Panc1 (cell line): Measurements from ENCODE around the gene TTLL5.

Experiments used
- TF ChIP-seq, protein P1 (sequence below): fragments of 450-650 bp; IDR thresholded peaks from 2 replicates; pipeline ENCODE4 v1.5.1; 2017; ENCODE audit warnings: mild to moderate bottlenecking
- TF ChIP-seq, protein P2 (sequence below), 2 experiments: IDR thresholded peaks; 2 replicates each; pipeline ENCODE4 v1.6.1; 2011 to 2012; ENCODE audit warnings: low read depth in 2 of 2, control low read depth in 1 of 2, low read length in 1 of 2, mild to moderate bottlenecking in 1 of 2, moderate library complexity in 1 of 2; ENCODE audit not compliant: insufficient read depth in 1 of 2

DNA sequence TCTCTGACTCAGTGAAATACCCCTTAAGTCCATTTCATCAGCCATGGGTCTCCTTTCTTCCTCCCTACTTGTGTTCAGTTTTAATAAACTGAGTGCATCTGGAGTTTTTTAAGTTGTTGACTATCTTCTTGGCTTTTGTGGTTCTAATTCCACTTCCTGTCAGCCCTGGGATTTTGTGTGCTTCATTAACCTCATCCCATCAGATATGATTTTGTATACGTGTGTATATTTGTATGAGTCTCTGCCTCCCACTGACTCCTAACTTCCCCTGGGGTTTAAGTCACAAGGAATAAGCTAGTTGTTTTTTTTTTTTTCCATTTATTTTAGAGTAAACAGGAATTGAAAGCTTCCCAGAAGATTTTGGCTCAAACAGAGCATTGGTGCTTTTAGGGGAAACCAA, 62.7 kb downstream of the TTLL5 start:
- TF ChIP-seq, protein P1, sequence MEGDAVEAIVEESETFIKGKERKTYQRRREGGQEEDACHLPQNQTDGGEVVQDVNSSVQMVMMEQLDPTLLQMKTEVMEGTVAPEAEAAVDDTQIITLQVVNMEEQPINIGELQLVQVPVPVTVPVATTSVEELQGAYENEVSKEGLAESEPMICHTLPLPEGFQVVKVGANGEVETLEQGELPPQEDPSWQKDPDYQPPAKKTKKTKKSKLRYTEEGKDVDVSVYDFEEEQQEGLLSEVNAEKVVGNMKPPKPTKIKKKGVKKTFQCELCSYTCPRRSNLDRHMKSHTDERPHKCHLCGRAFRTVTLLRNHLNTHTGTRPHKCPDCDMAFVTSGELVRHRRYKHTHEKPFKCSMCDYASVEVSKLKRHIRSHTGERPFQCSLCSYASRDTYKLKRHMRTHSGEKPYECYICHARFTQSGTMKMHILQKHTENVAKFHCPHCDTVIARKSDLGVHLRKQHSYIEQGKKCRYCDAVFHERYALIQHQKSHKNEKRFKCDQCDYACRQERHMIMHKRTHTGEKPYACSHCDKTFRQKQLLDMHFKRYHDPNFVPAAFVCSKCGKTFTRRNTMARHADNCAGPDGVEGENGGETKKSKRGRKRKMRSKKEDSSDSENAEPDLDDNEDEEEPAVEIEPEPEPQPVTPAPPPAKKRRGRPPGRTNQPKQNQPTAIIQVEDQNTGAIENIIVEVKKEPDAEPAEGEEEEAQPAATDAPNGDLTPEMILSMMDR = no peak
- TF ChIP-seq, protein P2, sequence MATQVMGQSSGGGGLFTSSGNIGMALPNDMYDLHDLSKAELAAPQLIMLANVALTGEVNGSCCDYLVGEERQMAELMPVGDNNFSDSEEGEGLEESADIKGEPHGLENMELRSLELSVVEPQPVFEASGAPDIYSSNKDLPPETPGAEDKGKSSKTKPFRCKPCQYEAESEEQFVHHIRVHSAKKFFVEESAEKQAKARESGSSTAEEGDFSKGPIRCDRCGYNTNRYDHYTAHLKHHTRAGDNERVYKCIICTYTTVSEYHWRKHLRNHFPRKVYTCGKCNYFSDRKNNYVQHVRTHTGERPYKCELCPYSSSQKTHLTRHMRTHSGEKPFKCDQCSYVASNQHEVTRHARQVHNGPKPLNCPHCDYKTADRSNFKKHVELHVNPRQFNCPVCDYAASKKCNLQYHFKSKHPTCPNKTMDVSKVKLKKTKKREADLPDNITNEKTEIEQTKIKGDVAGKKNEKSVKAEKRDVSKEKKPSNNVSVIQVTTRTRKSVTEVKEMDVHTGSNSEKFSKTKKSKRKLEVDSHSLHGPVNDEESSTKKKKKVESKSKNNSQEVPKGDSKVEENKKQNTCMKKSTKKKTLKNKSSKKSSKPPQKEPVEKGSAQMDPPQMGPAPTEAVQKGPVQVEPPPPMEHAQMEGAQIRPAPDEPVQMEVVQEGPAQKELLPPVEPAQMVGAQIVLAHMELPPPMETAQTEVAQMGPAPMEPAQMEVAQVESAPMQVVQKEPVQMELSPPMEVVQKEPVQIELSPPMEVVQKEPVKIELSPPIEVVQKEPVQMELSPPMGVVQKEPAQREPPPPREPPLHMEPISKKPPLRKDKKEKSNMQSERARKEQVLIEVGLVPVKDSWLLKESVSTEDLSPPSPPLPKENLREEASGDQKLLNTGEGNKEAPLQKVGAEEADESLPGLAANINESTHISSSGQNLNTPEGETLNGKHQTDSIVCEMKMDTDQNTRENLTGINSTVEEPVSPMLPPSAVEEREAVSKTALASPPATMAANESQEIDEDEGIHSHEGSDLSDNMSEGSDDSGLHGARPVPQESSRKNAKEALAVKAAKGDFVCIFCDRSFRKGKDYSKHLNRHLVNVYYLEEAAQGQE (IDR thresholded peaks at IDR 0.05; ENCODE audit: insufficient read depth in 1 of 2, low read depth in 2 of 2, low read length in 1 of 2) = no peak
